Naive thymus-derived CD4-positive, alpha-beta T cell (primary cell): ENCODE results near the gene NRXN3. TPM values are rescaled to one million over a fixed set of nuclear protein-coding genes. Genes with fewer than 3 reads are reported as not detected.
"Not testable (repeated sequence)": the region's sequence is repeated elsewhere in the genome, so short reads cannot be mapped to it uniquely, and the experiment has no call there.

Experiments
- ATAC-seq: fragments of 150-1000 bp; cut with Tn5 transposase; 2 replicates; pipeline ENCODE4 v1.10.0; 2021; ENCODE audit warnings: mild to moderate bottlenecking, moderate library complexity
- CTCF ChIA-PET: fragments of 350-600 bp; sonication (Branson Sonifier 250); formaldehyde crosslinking; loops from one replicate; lab custom pipeline; 2021; ENCODE audit warnings: antibody characterized with exemption; lab: Charles Lee
- POLR2A ChIA-PET: fragments of 350-600 bp; sonication (Branson Sonifier 250); formaldehyde crosslinking; loops from one replicate; lab custom pipeline; 2021; ENCODE audit warnings: antibody characterized with exemption, inconsistent platforms; lab: Charles Lee
- DNase-seq, 9 donors: peaks; one replicate each; pipeline versions ENCODE4 v3.0.0 to v3.0.0-alpha.2; 2020 to 2022; ENCODE audit warnings: mixed read lengths in 1 of 9
- H3K27ac ChIP-seq: one replicate; pipeline ENCODE4 v1.7.0; 2013; ENCODE audit warnings: mild to moderate bottlenecking, low read depth, low read length, moderate library complexity
- H3K27me3 ChIP-seq, 2 donors: one replicate each; pipeline ENCODE4 v1.7.0; 2013; ENCODE audit warnings: low read length in 2 of 2, mild to moderate bottlenecking in 2 of 2, moderate library complexity in 2 of 2; ENCODE audit not compliant: control insufficient read depth in 2 of 2, insufficient read depth in 2 of 2
- H3K36me3 ChIP-seq, 3 experiments: 1 replicate in 2 of 3; 2 replicates in 1 of 3; pipeline ENCODE4 v1.7.0; 2013; ENCODE audit warnings: low read length in 3 of 3, mild to moderate bottlenecking in 3 of 3, moderate library complexity in 1 of 3; ENCODE audit not compliant: insufficient read depth in 3 of 3, control insufficient read depth in 2 of 3
- H3K4me1 ChIP-seq, 2 donors: one replicate each; pipeline ENCODE4 v1.7.0; 2013; ENCODE audit warnings: low read length in 2 of 2, mild to moderate bottlenecking in 2 of 2, moderate library complexity in 1 of 2; ENCODE audit not compliant: control insufficient read depth in 2 of 2, insufficient read depth in 2 of 2
- H3K4me3 ChIP-seq: 2 replicates; pipeline ENCODE4 v1.7.0; 2013; ENCODE audit warnings: mild to moderate bottlenecking, low read length
- H3K9me3 ChIP-seq, 3 experiments: 1 replicate in 2 of 3; 2 replicates in 1 of 3; pipeline ENCODE4 v1.7.0; 2013; ENCODE audit warnings: low read length in 3 of 3; ENCODE audit not compliant: control insufficient read depth in 2 of 3
- H3K27ac Mint-ChIP-seq, 9 donors: one replicate each; pipeline ENCODE4 v1.8.0; 2020 to 2022; ENCODE audit warnings: mixed read lengths in 9 of 9, mild to moderate bottlenecking in 8 of 9, moderate library complexity in 5 of 9, inconsistent platforms in 2 of 9
- H3K27me3 Mint-ChIP-seq, 5 donors: one replicate each; pipeline ENCODE4 v1.8.0; 2021 to 2022; ENCODE audit warnings: mixed read lengths in 5 of 5, mild to moderate bottlenecking in 1 of 5
- H3K36me3 Mint-ChIP-seq, 5 donors: one replicate each; pipeline ENCODE4 v1.8.0; 2020 to 2022; ENCODE audit warnings: mixed read lengths in 5 of 5, mild to moderate bottlenecking in 3 of 5, inconsistent platforms in 1 of 5
- H3K4me1 Mint-ChIP-seq, 7 donors: one replicate each; pipeline ENCODE4 v1.8.0; 2020 to 2022; ENCODE audit warnings: mixed read lengths in 7 of 7, mild to moderate bottlenecking in 3 of 7, inconsistent platforms in 1 of 7
- H3K4me3 Mint-ChIP-seq, 10 donors: one replicate each; pipeline ENCODE4 v1.8.0; 2020 to 2022; ENCODE audit warnings: mild to moderate bottlenecking in 10 of 10, mixed read lengths in 10 of 10, moderate library complexity in 6 of 10, inconsistent platforms in 2 of 10
- H3K9me3 Mint-ChIP-seq, 11 donors: one replicate each; pipeline ENCODE4 v1.8.0; 2020 to 2022; ENCODE audit warnings: mixed read lengths in 11 of 11, mild to moderate bottlenecking in 4 of 11, inconsistent platforms in 1 of 11, moderate library complexity in 1 of 11
- intact Hi-C, 2 donors: fragments of 100-400 bp; cut with micrococcal nuclease; formaldehyde crosslinking; loops; one replicate each; pipeline ENCODE4 v1.15.1; 2023
- polyA plus RNA-seq, 2 donors: library from polyadenylated mRNA; unstranded; fragments of 300-500 nt; fragmentation: Illumina TruSeq; gene quantifications; one replicate each; pipeline ENCODE4 v1.2.3, GENCODE V29; 2021
- total RNA-seq, 6 experiments: library from RNA in 5 of 6; stranded (reverse) in 5 of 6; gene quantifications; 1 replicate in 5 of 6; 2 replicates in 1 of 6; pipeline ENCODE4 v1.2.3 and lab custom pipeline; 2021 to 2026

NRXN3 gene
- total and polyA plus RNA-seq, 7 experiments from 2014 or later: not detected

- intact Hi-C loops, H3K4me3 Mint-ChIP-seq, CTCF ChIA-PET, H3K27ac ChIP-seq, H3K27ac Mint-ChIP-seq, ATAC-seq, DNase-seq, H3K27me3 ChIP-seq, H3K4me3 ChIP-seq, H3K9me3 ChIP-seq, H3K36me3 ChIP-seq, H3K4me1 Mint-ChIP-seq, POLR2A ChIA-PET, H3K27me3 Mint-ChIP-seq, H3K4me1 ChIP-seq, H3K36me3 Mint-ChIP-seq: not testable (repeated sequence)
- peaks cover 0 to 24% (median 11%) of the 10 kb centered on the region in 11 donors for H3K9me3 Mint-ChIP-seq
Measured at GRCh38 chr14:78541788-78542187, 371.6 kb downstream of the NRXN3 start.

GRCh38 chr14:78543433-78543832 is 373.3 kb downstream of the NRXN3 start:
- DNase-seq (no peak), ATAC-seq (no peak)
- H3K9me3 ChIP-seq: no peaks in the 10 kb centered on the region
- H3K4me1 ChIP-seq: no peaks in the 10 kb centered on the region
- no peaks in the 10 kb centered on the region for H3K36me3 ChIP-seq
- POLR2A ChIA-PET: no interaction called here
- H3K27me3 ChIP-seq: no peaks in the 10 kb centered on the region
- no peak overlapping the region for H3K4me3 Mint-ChIP-seq
- no peak overlapping the region for H3K4me3 ChIP-seq
- intact Hi-C loops: no loop called here
- CTCF ChIA-PET: no interaction called here
- peaks cover 0 to 7% (median 1%) of the 10 kb centered on the region in 5 donors for H3K27me3 Mint-ChIP-seq
- no peaks in the 10 kb centered on the region for H3K4me1 Mint-ChIP-seq
- H3K9me3 Mint-ChIP-seq: peaks cover 0 to 15% (median 7%) of the 10 kb centered on the region in 11 donors
- no peak overlapping the region for H3K27ac Mint-ChIP-seq
- H3K27ac ChIP-seq: no peak overlapping the region
- peaks cover 0 to 4% (median 0%) of the 10 kb centered on the region in 5 donors for H3K36me3 Mint-ChIP-seq

GRCh38 chr14:78561074-78561473 is 390.9 kb downstream of the NRXN3 start:
- peaks cover 0 to 9% (median 3%) of the 10 kb centered on the region in 5 donors for H3K27me3 Mint-ChIP-seq
- no peak for ATAC-seq
- intact Hi-C loops: loop anchor here in 1 of 2 donors (10.0 kb wide), 2 partner anchors 1106 to 1256 kb away; partner anchors contain the start of genes AHSA1 and VIPAS39
- no peak for DNase-seq
- H3K4me1 ChIP-seq: no peaks in the 10 kb centered on the region
- H3K9me3 ChIP-seq: no peaks in the 10 kb centered on the region
- ChIA-PET CTCF (no interaction called here), POLR2A (no interaction called here)
- no peak overlapping the region for H3K4me3 Mint-ChIP-seq
- H3K36me3 ChIP-seq: no peaks in the 10 kb centered on the region
- H3K4me1 Mint-ChIP-seq: peaks cover 0 to 5% (median under 1%) of the 10 kb centered on the region in 7 donors
- H3K27ac ChIP-seq: no peak overlapping the region
- no peaks in the 10 kb centered on the region for H3K27me3 ChIP-seq
- no peaks in the 10 kb centered on the region for H3K36me3 Mint-ChIP-seq
- no peaks in the 10 kb centered on the region for H3K9me3 Mint-ChIP-seq
- H3K4me3 ChIP-seq: no peak overlapping the region
- H3K27ac Mint-ChIP-seq: no peak overlapping the region

- POLR2A ChIA-PET: no interaction called here
- H3K4me3 Mint-ChIP-seq: peak overlapping the region in 9 of 10 donors; percentile 27 to 74 (median 53)
Measured at GRCh38 chr14:78566026-78566858, 396.1 kb downstream of the NRXN3 start.

GRCh38 chr14:78566859-78567172 is 396.6 kb downstream of the NRXN3 start:
- Histone ChIP-seq H3K27ac (no peak overlapping the region), H3K9me3 (no peaks in the 10 kb centered on the region), H3K27me3 (no peaks in the 10 kb centered on the region), H3K36me3 (no peaks in the 10 kb centered on the region), H3K4me1 (no peaks in the 10 kb centered on the region), H3K4me3 (no peak overlapping the region)
- H3K27me3 Mint-ChIP-seq: peaks cover 0 to 4% (median 0%) of the 10 kb centered on the region in 5 donors
- H3K36me3 Mint-ChIP-seq: no peaks in the 10 kb centered on the region
- DNase-seq (no peak), ATAC-seq (peak; percentile 5)
- H3K27ac Mint-ChIP-seq: no peak overlapping the region
- H3K9me3 Mint-ChIP-seq: no peaks in the 10 kb centered on the region
- H3K4me3 Mint-ChIP-seq: peak overlapping the region in 4 of 10 donors; percentile 36 to 63 (median 52)
- H3K4me1 Mint-ChIP-seq: peaks cover 0 to 11% (median 9%) of the 10 kb centered on the region in 7 donors
- intact Hi-C loops: loop anchor here (2.0 to 10.0 kb wide), 5 partner anchors 118 to 1262 kb away; partner anchors contain the start of genes AHSA1 (in 1 of the 2) and VIPAS39 (in 1 of the 2)
- CTCF ChIA-PET: interaction anchor here (0.7 to 1.2 kb wide), 2 partner anchors 14 to 705 kb away, joined by 3 to 4 read pairs; no protein-coding TSS in a partner anchor
- POLR2A ChIA-PET: no interaction called here

More at GRCh38 chr14:78566026-78566858, 396.1 kb downstream of the NRXN3 start:
- no peak overlapping the region for H3K27ac ChIP-seq
- CTCF ChIA-PET: interaction anchor here (0.7 to 1.2 kb wide), 2 partner anchors 15 to 705 kb away, joined by 3 to 4 read pairs; no protein-coding TSS in a partner anchor
- Mint-ChIP-seq H3K4me1 (peaks cover 0 to 11% (median 9%) of the 10 kb centered on the region in 7 donors), H3K36me3 (no peaks in the 10 kb centered on the region), H3K27me3 (peaks cover 0 to 4% (median 0%) of the 10 kb centered on the region in 5 donors), H3K27ac (no peak overlapping the region), H3K9me3 (no peaks in the 10 kb centered on the region)
- no peaks in the 10 kb centered on the region for H3K27me3 ChIP-seq
- DNase-seq (peak in 8 of 9 donors; percentile 21 to 53 (median 26)), ATAC-seq (peak; percentile 87)
- no peaks in the 10 kb centered on the region for H3K36me3 ChIP-seq
- H3K4me1 ChIP-seq: no peaks in the 10 kb centered on the region
- intact Hi-C loops: loop anchor here (2.0 to 10.0 kb wide), 5 partner anchors 117 to 1261 kb away; partner anchors contain the start of genes AHSA1 (in 1 of the 2) and VIPAS39 (in 1 of the 2)
- H3K9me3 ChIP-seq: no peaks in the 10 kb centered on the region
- peak overlapping the region; percentile 26 for H3K4me3 ChIP-seq

- no peaks in the 10 kb centered on the region for H3K36me3 Mint-ChIP-seq
- H3K36me3 ChIP-seq: no peaks in the 10 kb centered on the region
- peaks cover 0 to 2% (median 0%) of the 10 kb centered on the region in 11 donors for H3K9me3 Mint-ChIP-seq
- H3K27ac ChIP-seq: no peak overlapping the region
- intact Hi-C loops: loop anchor here (2.0 to 10.0 kb wide), 5 partner anchors 119 to 1263 kb away; partner anchors contain the start of genes AHSA1 (in 1 of the 2) and VIPAS39 (in 1 of the 2)
- ChIA-PET POLR2A (no interaction called here), CTCF (interaction anchor here (1.2 kb wide), 1 partner anchor 706 kb away, joined by 4 read pairs; no protein-coding TSS in a partner anchor)
- DNase-seq (no peak), ATAC-seq (no peak)
- H3K27me3 Mint-ChIP-seq: peaks cover 0 to 4% (median 0%) of the 10 kb centered on the region in 5 donors
- no peaks in the 10 kb centered on the region for H3K4me1 ChIP-seq
- H3K9me3 ChIP-seq: no peaks in the 10 kb centered on the region
- H3K4me3 Mint-ChIP-seq: no peak overlapping the region
- no peak overlapping the region for H3K27ac Mint-ChIP-seq
- H3K4me1 Mint-ChIP-seq: peaks cover 0 to 11% (median 9%) of the 10 kb centered on the region in 7 donors
- no peak overlapping the region for H3K4me3 ChIP-seq
- H3K27me3 ChIP-seq: no peaks in the 10 kb centered on the region
Measured at GRCh38 chr14:78567343-78567742, 397.2 kb downstream of the NRXN3 start.
